ENCODE data around the gene GRAMD4. TPM values are rescaled to one million over a fixed set of nuclear protein-coding genes. Genes with fewer than 3 reads are reported as not detected.

Gene GRAMD4
- total RNA-seq, 1 experiment from 2014 or later = 38.2 TPM

DNA sequence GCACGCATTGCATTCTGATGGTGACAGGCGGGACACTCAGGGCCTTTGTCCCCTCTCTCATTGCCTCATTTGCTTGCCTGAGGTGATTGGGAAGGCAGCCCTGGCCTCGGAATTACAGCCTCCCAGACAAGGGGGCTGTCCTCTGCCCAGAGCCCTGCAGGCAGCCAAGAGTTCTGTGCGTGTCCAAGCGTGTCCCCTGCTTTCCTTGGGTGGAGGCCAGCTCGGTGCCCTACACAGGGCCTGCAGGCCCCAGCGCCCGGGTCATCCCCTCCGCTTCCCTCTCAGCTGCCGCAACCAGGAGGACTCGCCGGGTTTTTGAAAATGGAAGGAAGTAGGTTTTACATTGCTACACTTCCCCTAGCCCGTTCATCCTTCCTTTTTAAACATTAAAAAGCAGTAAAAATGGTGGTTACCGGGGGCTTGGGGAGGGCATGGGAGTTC, 1.9 kb downstream of the GRAMD4 start:
- H3K4me1 ChIP-seq (replicated peaks; ENCODE audit: insufficient read depth) = no peaks in the 10 kb centered on the region
- no peak overlapping the region for H3K4me3 ChIP-seq
- DNase-seq = no peak
- peaks cover 9% of the 10 kb centered on the region; the same call in 1 of the 2 replicates for H3F3A ChIP-seq (ENCODE audit: insufficient read depth, low read depth)
- no TSS peak for BruUV-seq (replicated peaks)
- peaks cover 17% of the 10 kb centered on the region for H4K20me1 ChIP-seq (ENCODE audit: insufficient read depth)
- POLR2A ChIA-PET (ENCODE audit: unreplicated experiment) = no interaction called here
- H2AFZ ChIP-seq = no peak overlapping the region
- TF ChIP-seq CTCF (conservative IDR thresholded peaks at IDR 0.05) (no peak), EZH2 (IDR thresholded peaks at IDR 0.05; ENCODE audit: low read depth) (no peak)
- no peaks in the 10 kb centered on the region for H3K9me2 ChIP-seq (ENCODE audit: insufficient read depth)
- CTCF ChIA-PET = no interaction called here
- no peaks in the 10 kb centered on the region for H3K27me3 ChIP-seq (ENCODE audit: insufficient read depth, low read depth)
- intact Hi-C loops (cut with micrococcal nuclease; ENCODE audit: unreplicated experiment) = no loop called here
- H3K9me3 ChIP-seq (ENCODE audit: insufficient read depth, low read depth) = no peaks in the 10 kb centered on the region
- no peaks in the 10 kb centered on the region for H3K79me2 ChIP-seq (ENCODE audit: low read depth)
- no peaks in the 10 kb centered on the region for H3K36me3 ChIP-seq (ENCODE audit: low read depth)
- no peak overlapping the region for H3K4me2 ChIP-seq
- no peak overlapping the region for H3K27ac ChIP-seq

DNA sequence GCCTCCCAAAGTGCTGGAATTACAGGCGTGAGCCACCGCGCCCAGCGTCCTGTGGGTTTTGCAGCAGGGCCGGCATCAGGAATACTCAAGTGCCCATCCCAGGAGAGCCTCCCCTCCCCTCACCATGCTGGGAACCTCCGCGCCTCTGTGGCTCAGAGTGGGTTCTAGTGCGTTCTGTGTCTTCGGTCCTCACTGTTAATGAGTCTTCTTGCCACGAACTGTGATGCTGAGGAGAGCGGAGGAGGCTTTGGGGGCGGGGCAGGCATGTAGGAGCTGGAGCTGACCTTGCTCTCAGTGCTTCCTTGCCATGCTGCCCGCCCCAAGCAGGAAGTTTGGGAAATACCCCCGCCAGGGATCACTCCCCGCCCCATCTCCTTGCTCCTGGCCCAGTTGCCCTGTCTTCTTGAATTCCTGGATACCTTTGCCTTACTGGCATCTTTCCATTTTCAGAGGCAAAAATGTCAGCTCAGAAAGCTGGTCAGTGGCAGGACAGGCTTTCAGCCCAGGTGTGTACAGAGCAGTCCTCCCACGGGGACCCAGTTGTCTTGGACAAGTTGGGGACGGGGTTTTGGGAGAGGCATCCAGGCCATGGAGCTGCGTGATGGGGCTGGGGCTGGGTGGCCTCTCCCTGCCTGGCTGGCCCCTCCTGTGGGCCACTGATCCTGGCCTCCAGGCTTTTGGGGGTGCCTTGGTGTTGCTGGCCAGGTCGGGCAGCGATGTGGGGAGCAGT, 5.1 kb downstream of the GRAMD4 start:
- ChIA-PET POLR2A (ENCODE audit: unreplicated experiment) (interaction anchor here (0.7 kb wide), 1 partner anchor 82 kb away, joined by 6 read pairs; no protein-coding TSS in a partner anchor), CTCF (no interaction called here)
- DNase-seq = no peak
- Histone ChIP-seq H3K79me2 (ENCODE audit: low read depth) (no peaks in the 10 kb centered on the region), H4K20me1 (ENCODE audit: insufficient read depth) (peaks cover 11% of the 10 kb centered on the region), H3K9me3 (ENCODE audit: insufficient read depth, low read depth) (no peaks in the 10 kb centered on the region), H3K9me2 (ENCODE audit: insufficient read depth) (no peaks in the 10 kb centered on the region), H3K4me2 (no peak overlapping the region), H3K36me3 (ENCODE audit: low read depth) (no peaks in the 10 kb centered on the region), H3K4me3 (no peak overlapping the region), H3K27ac (no peak overlapping the region), H3F3A (ENCODE audit: insufficient read depth, low read depth) (peaks cover 9% of the 10 kb centered on the region; the same call in 1 of the 2 replicates), H3K27me3 (ENCODE audit: insufficient read depth, low read depth) (no peaks in the 10 kb centered on the region), H3K4me1 (replicated peaks; ENCODE audit: insufficient read depth) (no peaks in the 10 kb centered on the region), H2AFZ (no peak overlapping the region)
- TF ChIP-seq CTCF (conservative IDR thresholded peaks at IDR 0.05) = no peak
- no peak for TF ChIP-seq EZH2 (IDR thresholded peaks at IDR 0.05; ENCODE audit: low read depth)
- no TSS peak for BruUV-seq (replicated peaks)
- intact Hi-C loops (cut with micrococcal nuclease; ENCODE audit: unreplicated experiment) = no loop called here

DNA sequence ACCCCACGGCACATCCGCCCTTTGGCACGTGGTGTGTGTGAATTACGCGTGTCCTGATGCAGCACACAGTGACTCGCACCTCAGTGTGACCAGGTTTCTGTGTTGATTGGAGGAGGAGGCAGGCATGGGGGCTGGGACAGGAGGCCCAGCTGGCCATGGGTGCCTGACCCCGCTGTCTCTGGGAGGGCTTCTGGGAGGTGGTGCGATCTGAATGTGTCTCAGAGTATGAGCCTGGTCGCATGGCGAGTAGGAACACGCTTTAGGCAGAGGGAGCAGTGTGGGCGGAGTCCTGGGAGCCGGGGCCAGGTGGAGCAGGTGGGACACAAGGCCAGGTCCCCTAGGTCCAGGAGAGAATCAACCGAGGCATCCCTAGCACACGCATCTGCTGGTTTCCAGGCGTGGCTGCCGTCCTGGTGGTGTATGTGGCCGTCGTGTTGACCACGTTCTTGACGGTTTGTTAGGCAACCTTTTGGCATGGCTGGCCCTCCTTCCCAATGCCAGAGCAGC, 5.7 kb downstream of the GRAMD4 start:
- H3K79me2 ChIP-seq (ENCODE audit: low read depth) = no peaks in the 10 kb centered on the region
- ChIA-PET POLR2A (ENCODE audit: unreplicated experiment) (interaction anchor here (0.7 kb wide), 1 partner anchor 81 kb away, joined by 6 read pairs; no protein-coding TSS in a partner anchor), CTCF (no interaction called here)
- no peaks in the 10 kb centered on the region for H3K9me2 ChIP-seq (ENCODE audit: insufficient read depth)
- BruUV-seq (replicated peaks) = no TSS peak
- no peak for TF ChIP-seq EZH2 (IDR thresholded peaks at IDR 0.05; ENCODE audit: low read depth)
- no peak for TF ChIP-seq CTCF (conservative IDR thresholded peaks at IDR 0.05)
- H2AFZ ChIP-seq = no peak overlapping the region
- H3K27me3 ChIP-seq (ENCODE audit: insufficient read depth, low read depth) = no peaks in the 10 kb centered on the region
- intact Hi-C loops (cut with micrococcal nuclease; ENCODE audit: unreplicated experiment) = no loop called here
- H3K36me3 ChIP-seq (ENCODE audit: low read depth) = no peaks in the 10 kb centered on the region
- H3K4me2 ChIP-seq = no peak overlapping the region
- H3K27ac ChIP-seq = no peak overlapping the region
- peaks cover 9% of the 10 kb centered on the region; the same call in 1 of the 2 replicates for H3F3A ChIP-seq (ENCODE audit: insufficient read depth, low read depth)
- no peaks in the 10 kb centered on the region for H3K4me1 ChIP-seq (replicated peaks; ENCODE audit: insufficient read depth)
- H3K4me3 ChIP-seq = no peak overlapping the region
- peaks cover 11% of the 10 kb centered on the region for H4K20me1 ChIP-seq (ENCODE audit: insufficient read depth)
- no peak for DNase-seq
- no peaks in the 10 kb centered on the region for H3K9me3 ChIP-seq (ENCODE audit: insufficient read depth, low read depth)
